HG02623 (cell line): ENCODE results near the gene PAH.

Source experiments
- ATAC-seq: cut with Tn5 transposase; IDR thresholded peaks from one replicate; pipeline ENCODE4 v1.9.1; 2021; ENCODE audit warnings: moderate library complexity; ENCODE audit not compliant: unreplicated experiment

PAH gene

GRCh38 chr12:102950950-102951619 is 34.0 kb upstream of the PAH start:
- no peak for ATAC-seq

- ATAC-seq = no peak
These were observed 33.3 kb upstream of the PAH start for GRCh38 chr12:102950107-102950949.

GRCh38 chr12:102948941-102949352 is 31.9 kb upstream of the PAH start:
- ATAC-seq = no peak

GRCh38 chr12:102946042-102946441 is 29.0 kb upstream of the PAH start:
- ATAC-seq = no peak

- no peak for ATAC-seq
These were observed 22.7 kb upstream of the PAH start for GRCh38 chr12:102939670-102940222.

- no peak for ATAC-seq
These were observed 22.0 kb upstream of the PAH start for GRCh38 chr12:102939059-102939458.

GRCh38 chr12:102933168-102933567 is 16.1 kb upstream of the PAH start:
- no peak for ATAC-seq

- ATAC-seq = no peak
These were observed 10.2 kb upstream of the PAH start for GRCh38 chr12:102927220-102927619.

GRCh38 chr12:102921240-102921639 is 4.2 kb upstream of the PAH start:
- ATAC-seq = no peak

- no peak for ATAC-seq
These were observed 3.2 kb upstream of the PAH start for GRCh38 chr12:102920271-102920670.

GRCh38 chr12:102918840-102919239 is 1.8 kb upstream of the PAH start:
- ATAC-seq = no peak

- ATAC-seq = no peak
These were observed 605 bp downstream of the PAH start for GRCh38 chr12:102916252-102917025.

GRCh38 chr12:102913453-102914226 is 3.4 kb downstream of the PAH start:
- ATAC-seq = no peak

GRCh38 chr12:102912258-102912657 is 4.8 kb downstream of the PAH start:
- no peak for ATAC-seq

GRCh38 chr12:102911320-102911719 is 5.7 kb downstream of the PAH start:
- no peak for ATAC-seq

GRCh38 chr12:102910792-102911191 is 6.3 kb downstream of the PAH start:
- ATAC-seq = no peak

- no peak for ATAC-seq
These were observed 6.9 kb downstream of the PAH start for GRCh38 chr12:102910137-102910536.

- ATAC-seq = no peak
These were observed 9.1 kb downstream of the PAH start for GRCh38 chr12:102907918-102908317.

GRCh38 chr12:102905229-102905628 is 11.8 kb downstream of the PAH start:
- ATAC-seq = no peak

GRCh38 chr12:102903337-102904007 is 13.6 kb downstream of the PAH start:
- ATAC-seq = no peak
